Measurements from ENCODE around the gene PPM1N. TPM values are rescaled to one million over a fixed set of nuclear protein-coding genes. Genes with fewer than 3 reads are reported as not detected.
"Not testable (repeated sequence)": the region's sequence is repeated elsewhere in the genome, so short reads cannot be mapped to it uniquely, and the experiment has no call there.

Gene PPM1N
- total RNA-seq, 1 donor from 2014 or later: 0.59 TPM

DNA sequence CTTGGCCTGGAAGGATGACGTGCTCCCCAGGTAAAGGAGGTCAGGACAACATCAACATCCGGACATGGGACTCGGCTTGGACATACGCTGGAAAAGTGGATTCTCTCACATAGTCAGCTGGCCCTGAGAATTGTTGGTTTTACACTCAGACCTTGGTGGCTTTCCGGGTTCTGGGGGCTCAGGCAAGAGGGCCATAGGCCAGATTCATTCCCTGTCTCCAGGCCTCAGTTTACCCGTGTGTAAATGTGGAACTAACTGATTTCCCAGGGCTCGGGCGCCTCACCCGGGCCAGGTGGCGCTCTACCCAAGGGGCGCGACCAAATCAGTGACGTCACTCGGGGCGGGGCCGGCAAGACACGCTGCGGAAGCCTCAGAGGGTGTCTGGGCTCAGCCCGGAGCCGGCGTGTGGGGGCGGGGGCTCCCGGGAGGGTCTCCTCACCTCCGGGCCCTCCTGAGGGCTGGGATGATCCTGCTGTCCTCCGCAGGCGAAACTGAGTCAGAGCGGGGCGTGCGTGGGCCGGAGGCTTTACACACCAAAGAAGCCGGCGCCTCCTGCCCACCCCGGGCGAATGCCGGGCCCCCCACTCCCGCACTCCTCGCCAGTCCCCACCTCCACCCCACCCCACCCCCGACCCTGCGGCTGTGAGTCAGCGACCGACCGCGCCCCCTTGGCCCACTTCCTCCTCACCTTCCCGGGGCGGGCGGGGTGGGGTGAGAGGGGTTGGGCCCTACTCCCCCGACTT lies 8.2 kb downstream of the PPM1N start:
- peak; percentile 99 for DNase-seq (ENCODE audit: low spot score)
- intact Hi-C loops (cut with DNase I): no loop called here

GRCh38 chr19:45506989-45507871 lies 9.0 kb downstream of the PPM1N start, which contains the start of gene VASP:
TSS of gene VASP (plus strand) at chr19:45507479. CDS start at chr19:45507772, 293 bp downstream.
- DNase-seq (ENCODE audit: low spot score): peak; percentile 96
- intact Hi-C loops (cut with DNase I): no loop called here

- no peak for DNase-seq (ENCODE audit: low spot score)
- intact Hi-C loops (cut with DNase I): no loop called here
Observed at GRCh38 chr19:45507872-45508416, 9.7 kb downstream of the PPM1N start.

DNA sequence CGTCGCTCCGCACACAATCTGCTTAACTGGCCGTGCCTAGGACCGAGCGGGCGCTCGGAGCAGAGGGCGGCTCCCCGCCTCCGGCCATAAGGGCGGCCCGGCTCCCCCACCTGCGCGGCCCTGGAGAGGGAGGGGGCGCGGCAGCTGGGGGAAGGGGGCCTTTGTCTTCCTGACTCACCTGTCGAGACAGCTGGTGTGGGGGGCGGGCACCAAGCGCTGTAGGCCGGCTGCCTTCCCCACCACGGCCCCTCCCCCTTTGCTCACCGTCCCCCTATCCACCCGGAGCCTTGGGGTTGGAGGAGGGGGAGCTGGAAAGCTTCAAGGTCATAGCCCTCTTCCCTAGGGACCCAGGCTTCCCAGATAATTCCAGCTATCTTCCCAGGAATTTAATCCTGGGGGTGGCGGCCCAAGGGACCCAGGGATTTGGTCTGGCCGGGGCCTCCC lies 10.2 kb downstream of the PPM1N start:
- intact Hi-C loops (cut with DNase I): no loop called here
- peak; percentile 81 for DNase-seq (ENCODE audit: low spot score)

DNA sequence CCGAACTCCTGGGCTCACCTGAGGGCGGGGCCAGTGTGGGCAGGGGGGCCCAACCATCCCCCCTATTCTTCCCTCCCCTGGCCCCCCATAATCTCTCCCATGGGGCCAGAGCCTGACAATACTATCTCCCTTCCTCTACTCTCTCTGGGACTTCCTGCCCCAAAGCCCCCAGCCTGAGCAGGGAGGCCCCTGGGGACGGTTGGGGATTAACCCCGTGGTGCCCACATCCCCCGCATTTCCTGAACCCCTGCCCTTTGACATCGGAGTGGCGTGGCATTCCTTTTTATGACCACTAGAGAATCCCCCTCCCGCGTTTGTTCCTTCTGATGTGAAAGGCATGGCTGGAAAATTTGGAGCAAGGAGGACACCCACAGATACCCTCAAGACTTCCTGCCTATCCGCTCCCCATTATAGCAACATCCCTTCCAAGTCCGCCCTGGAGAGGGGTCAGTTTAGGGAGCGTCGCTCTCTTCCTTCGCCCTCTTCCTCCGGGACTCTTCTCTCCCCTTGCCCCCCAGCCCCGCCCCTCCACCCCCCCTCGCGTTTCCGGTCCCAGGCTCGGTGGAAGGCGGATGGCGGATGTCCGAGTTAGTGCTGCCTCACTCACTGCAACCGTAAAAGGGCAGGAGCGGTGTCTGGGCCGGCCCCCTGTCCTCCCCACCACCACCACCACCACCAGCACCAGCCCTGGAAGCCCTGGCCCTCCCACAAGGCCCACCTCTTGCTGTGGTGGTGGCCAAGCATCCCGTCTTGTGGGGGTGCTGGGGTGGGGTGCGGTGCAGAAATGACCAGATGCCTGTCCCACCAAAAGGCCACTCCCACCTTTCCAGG lies 10.8 kb downstream of the PPM1N start:
- DNase-seq (ENCODE audit: low spot score): peak; percentile 96
- intact Hi-C loops (cut with DNase I): no loop called here

GRCh38 chr19:45509692-45510015 lies 11.4 kb downstream of the PPM1N start:
- intact Hi-C loops (cut with DNase I): no loop called here
- DNase-seq (ENCODE audit: low spot score): no peak

- intact Hi-C loops (cut with DNase I); DNase-seq (ENCODE audit: low spot score): not testable (repeated sequence)
Observed at GRCh38 chr19:45510352-45510751, 12.1 kb downstream of the PPM1N start.

DNA sequence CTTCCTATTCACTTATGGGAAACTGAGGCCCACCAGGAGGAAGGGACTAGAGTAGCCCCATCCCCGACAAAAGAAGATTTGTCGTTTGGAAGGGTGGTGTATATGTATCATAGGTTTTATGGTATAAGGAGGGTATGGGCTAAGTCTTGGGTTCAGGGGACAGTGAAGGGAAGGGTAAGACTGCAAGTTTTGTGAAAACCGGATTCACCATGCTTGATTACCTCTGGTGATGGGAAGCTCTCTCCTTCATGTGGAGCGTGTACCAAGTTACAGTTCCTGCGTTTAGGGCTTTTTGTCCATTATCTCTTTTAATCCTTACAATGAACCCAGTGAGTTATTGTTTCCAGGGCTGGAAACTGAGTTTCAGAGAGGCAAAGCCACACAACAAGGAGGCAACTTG lies 12.8 kb downstream of the PPM1N start:
- DNase-seq (ENCODE audit: low spot score): no peak
- intact Hi-C loops (cut with DNase I): no loop called here

GRCh38 chr19:45512881-45513483 lies 14.7 kb downstream of the PPM1N start:
- no peak for DNase-seq (ENCODE audit: low spot score)
- intact Hi-C loops (cut with DNase I): no loop called here

- intact Hi-C loops (cut with DNase I): no loop called here
- DNase-seq (ENCODE audit: low spot score): no peak
Observed at GRCh38 chr19:45514376-45515051, 16.3 kb downstream of the PPM1N start.

DNA sequence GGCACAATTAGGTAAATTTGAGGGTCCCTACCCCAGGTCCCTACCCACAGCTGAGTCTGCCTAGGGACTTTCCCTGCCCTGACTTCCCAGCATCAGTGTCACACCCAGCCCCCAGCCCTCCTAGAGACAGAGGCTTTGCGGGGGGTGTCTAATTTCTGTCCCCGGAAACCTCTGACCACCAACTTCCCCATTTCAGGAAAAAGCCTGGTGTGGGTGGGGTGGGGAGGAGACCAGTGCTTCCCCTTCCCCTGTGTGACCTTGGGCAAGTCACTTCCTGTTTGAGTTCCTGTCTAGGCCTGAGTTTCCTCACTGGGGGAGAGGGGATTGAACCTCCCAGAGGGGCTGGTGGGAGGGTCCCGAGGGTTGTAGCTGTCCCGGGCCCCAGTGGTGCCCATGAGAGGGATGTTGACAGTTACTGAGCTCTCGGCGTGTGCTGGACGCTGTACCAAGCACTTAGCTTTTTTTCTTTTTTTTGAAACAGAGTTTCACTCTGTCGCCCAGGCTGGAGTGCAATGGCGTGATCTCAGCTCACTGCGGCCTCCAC lies 16.9 kb downstream of the PPM1N start:
- peak; percentile 92 for DNase-seq (ENCODE audit: low spot score)
- intact Hi-C loops (cut with DNase I): no loop called here

DNA sequence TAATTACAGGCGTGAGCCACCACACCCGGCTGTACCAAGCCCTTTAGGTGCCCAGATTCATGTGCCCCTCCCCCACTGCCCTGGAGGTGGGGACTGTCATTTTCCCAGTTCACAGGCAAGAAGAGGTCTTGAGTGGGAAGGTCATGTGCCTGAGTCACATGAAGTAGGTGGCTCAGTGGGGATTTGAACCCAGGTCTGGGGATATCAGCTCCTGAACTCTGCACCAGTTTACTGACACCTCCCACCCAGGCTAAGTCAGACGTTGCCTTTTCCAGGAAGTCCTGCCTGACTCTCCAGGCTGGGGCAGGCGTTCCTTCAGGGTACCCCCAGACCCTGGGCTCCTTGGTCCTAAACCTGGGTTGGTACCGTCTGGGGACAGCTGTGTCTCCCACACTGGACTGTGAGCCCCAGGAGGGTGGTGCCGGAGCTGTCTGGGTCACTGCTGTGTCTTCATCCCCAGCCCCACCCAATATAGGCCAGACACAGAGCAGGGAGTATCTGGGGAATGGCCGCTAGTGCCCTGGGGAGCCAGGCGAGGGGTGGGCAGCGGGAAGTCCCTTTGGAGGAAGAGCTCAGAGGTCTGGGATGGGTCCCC lies 17.7 kb downstream of the PPM1N start:
- no peak for DNase-seq (ENCODE audit: low spot score)
- intact Hi-C loops (cut with DNase I): no loop called here

DNA sequence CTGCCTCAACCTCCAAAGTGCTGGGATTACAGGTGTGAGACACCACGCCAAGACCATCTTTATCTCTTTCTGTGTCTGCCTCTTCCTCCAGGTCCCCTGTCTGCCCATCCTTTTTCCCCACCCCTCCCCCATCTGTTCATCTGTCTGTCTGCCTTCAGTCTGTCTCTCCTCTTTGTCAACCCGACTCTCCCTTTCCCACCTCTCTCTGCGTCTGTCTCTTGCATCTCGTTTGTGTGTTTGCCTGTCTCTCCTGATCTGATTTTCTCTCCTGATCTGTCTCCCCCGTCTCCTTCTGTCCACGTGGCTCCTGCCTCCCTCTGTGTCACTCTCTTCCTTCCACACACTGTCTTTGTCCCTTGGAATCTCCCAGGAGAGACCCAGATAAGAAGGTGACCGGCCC lies 19.0 kb downstream of the PPM1N start:
- intact Hi-C loops (cut with DNase I): no loop called here
- DNase-seq (ENCODE audit: low spot score): no peak

DNA sequence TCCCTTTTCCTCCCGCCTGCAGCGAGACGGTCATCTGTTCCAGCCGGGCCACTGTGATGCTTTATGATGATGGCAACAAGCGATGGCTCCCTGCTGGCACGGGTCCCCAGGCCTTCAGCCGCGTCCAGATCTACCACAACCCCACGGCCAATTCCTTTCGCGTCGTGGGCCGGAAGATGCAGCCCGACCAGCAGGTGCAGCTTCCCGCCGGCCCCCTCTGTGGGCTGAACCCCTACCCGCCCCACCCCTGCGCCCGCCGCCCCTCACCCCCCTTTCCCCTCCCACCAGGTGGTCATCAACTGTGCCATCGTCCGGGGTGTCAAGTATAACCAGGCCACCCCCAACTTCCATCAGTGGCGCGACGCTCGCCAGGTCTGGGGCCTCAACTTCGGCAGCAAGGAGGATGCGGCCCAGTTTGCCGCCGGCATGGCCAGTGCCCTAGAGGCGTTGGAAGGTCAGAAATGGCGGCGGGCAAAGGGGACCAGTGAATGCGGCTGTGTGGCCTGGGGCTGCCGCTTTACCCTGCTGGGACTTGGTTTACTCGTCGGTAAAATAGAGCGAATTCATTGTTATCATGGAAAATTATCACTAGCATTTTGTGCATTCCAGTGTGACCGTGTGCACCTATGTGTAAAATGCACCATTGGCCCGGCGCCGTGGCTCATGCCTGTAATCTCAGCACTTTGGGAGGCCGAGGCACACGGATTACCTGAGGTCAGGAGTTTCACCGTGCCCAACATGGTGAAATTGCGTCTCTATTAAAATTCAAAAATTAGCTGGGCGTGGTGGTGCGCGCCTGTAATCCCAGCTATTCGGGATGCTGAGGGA lies 19.6 kb downstream of the PPM1N start:
- intact Hi-C loops (cut with DNase I): no loop called here
- no peak for DNase-seq (ENCODE audit: low spot score)

- intact Hi-C loops (cut with DNase I): no loop called here
- DNase-seq (ENCODE audit: low spot score): no peak
Observed at GRCh38 chr19:45518469-45518826, 20.2 kb downstream of the PPM1N start.

DNA sequence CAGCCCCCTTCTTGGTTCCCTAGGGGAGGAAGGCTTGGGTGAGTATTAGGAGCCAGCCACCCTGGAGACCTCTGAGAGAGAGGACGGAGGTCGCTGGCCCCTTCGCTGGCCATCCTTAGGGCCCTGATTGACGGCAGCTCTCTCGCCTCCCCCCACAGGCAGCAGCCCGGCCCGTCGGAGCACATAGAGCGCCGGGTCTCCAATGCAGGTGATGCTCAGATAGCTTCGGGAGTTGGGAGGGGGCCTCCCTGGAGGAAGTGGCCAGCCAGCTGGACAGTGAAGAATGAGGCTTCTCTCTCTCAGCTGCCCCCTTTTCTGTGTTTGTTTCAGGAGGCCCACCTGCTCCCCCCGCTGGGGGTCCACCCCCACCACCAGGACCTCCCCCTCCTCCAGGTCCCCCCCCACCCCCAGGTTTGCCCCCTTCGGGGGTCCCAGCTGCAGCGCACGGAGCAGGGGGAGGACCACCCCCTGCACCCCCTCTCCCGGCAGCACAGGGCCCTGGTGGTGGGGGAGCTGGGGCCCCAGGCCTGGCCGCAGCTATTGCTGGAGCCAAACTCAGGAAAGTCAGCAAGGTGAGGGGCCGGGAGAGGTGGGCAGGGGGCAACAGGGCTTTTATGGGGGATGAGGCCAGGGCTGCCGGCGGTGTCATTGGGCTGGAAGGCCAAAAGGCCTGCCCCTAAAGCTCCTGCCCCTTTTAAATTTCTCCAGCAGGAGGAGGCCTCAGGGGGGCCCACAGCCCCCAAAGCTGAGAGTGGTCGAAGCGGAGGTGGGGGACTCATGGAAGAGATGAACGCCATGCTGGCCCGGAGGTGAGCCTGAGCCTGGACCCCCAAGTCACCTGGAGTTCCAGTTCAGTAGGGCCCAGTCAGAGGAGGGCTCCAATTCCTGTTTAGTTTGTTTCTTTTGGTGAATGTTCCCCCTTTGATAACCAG lies 24.0 kb downstream of the PPM1N start:
- no peak for DNase-seq (ENCODE audit: low spot score)
- intact Hi-C loops (cut with DNase I): loop anchor here (5.0 kb wide), 1 partner anchor 35 kb away; no protein-coding TSS in a partner anchor
